KMS-11 (cell line): ENCODE results near the gene KAT8.
"Not testable (repeated sequence)": the region's sequence is repeated elsewhere in the genome, so short reads cannot be mapped to it uniquely, and the experiment has no call there.

Experiments
- H2AFZ ChIP-seq: fragments of 200-600 bp; sonication (generic); 2 replicates; pipeline ENCODE4 v1.6.1; 2016; ENCODE audit warnings: antibody characterized with exemption, mixed run types, low read depth
- H3K27ac ChIP-seq: fragments of 200-600 bp; sonication (generic); 2 replicates; pipeline ENCODE4 v1.6.1; 2016; ENCODE audit warnings: mild to moderate bottlenecking, mixed run types
- H3K27me3 ChIP-seq: fragments of 200-600 bp; sonication (generic); 2 replicates; pipeline ENCODE4 v1.6.1; 2017; ENCODE audit warnings: mild to moderate bottlenecking, low read depth, mixed run types, moderate library complexity; ENCODE audit not compliant: insufficient read depth
- H3K36me3 ChIP-seq: fragments of 200-600 bp; sonication (generic); 2 replicates; pipeline ENCODE4 v1.6.1; 2017; ENCODE audit warnings: mild to moderate bottlenecking, mixed run types; ENCODE audit not compliant: insufficient read depth
- H3K4me1 ChIP-seq: fragments of 200-600 bp; sonication (generic); 2 replicates; pipeline ENCODE4 v1.6.1; 2016; ENCODE audit warnings: mild to moderate bottlenecking, low read depth, mixed run types; ENCODE audit not compliant: poor library complexity, severe bottlenecking
- H3K4me2 ChIP-seq: fragments of 200-600 bp; sonication (generic); 2 replicates; pipeline ENCODE4 v1.7.0; 2016; ENCODE audit warnings: mild to moderate bottlenecking, mixed run types
- H3K4me3 ChIP-seq: fragments of 200-600 bp; sonication (generic); IDR thresholded peaks from 2 replicates; pipeline ENCODE4 v1.6.1; 2017; ENCODE audit warnings: low read depth, low read length, mixed read lengths; ENCODE audit not compliant: insufficient read depth
- H3K79me2 ChIP-seq: fragments of 200-600 bp; sonication (generic); 2 replicates; pipeline ENCODE4 v1.6.1; 2016; ENCODE audit warnings: low read depth, mixed run types; ENCODE audit not compliant: insufficient read depth
- H3K9ac ChIP-seq: fragments of 200-600 bp; sonication (generic); 2 replicates; pipeline ENCODE4 v1.6.1; 2016; ENCODE audit warnings: mild to moderate bottlenecking, mixed run types
- H4K20me1 ChIP-seq: fragments of 200-600 bp; sonication (generic); 2 replicates; pipeline ENCODE4 v1.6.1; 2016; ENCODE audit warnings: mild to moderate bottlenecking, mixed run types; ENCODE audit not compliant: insufficient read depth
- TF ChIP-seq, protein P1 (sequence below): fragments of 200-600 bp; sonication (generic); conservative IDR thresholded peaks from 2 replicates; pipeline ENCODE4 v1.6.1; 2017; ENCODE audit warnings: low read depth, mild to moderate bottlenecking, antibody characterized with exemption, low read length, moderate library complexity, mixed read lengths

KAT8 gene

GRCh38 chr16:31142109-31143010 is 24.9 kb downstream of the KAT8 start:
- Histone ChIP-seq H3K27me3 (no peaks in the 10 kb centered on the region; the same call in 1 of the 2 replicates), H3K79me2 (no peaks in the 10 kb centered on the region), H3K36me3 (no peaks in the 10 kb centered on the region), H3K9ac (peak overlapping the region; percentile 58; the same call in 1 of the 2 replicates), H3K4me3 (no peak overlapping the region), H3K4me2 (peak overlapping the region; percentile 85), H2AFZ (peak overlapping the region; percentile 98), H4K20me1 (no peaks in the 10 kb centered on the region), H3K4me1 (peaks cover 19% of the 10 kb centered on the region), H3K27ac (peak overlapping the region; percentile 35)
- TF ChIP-seq, protein P1, sequence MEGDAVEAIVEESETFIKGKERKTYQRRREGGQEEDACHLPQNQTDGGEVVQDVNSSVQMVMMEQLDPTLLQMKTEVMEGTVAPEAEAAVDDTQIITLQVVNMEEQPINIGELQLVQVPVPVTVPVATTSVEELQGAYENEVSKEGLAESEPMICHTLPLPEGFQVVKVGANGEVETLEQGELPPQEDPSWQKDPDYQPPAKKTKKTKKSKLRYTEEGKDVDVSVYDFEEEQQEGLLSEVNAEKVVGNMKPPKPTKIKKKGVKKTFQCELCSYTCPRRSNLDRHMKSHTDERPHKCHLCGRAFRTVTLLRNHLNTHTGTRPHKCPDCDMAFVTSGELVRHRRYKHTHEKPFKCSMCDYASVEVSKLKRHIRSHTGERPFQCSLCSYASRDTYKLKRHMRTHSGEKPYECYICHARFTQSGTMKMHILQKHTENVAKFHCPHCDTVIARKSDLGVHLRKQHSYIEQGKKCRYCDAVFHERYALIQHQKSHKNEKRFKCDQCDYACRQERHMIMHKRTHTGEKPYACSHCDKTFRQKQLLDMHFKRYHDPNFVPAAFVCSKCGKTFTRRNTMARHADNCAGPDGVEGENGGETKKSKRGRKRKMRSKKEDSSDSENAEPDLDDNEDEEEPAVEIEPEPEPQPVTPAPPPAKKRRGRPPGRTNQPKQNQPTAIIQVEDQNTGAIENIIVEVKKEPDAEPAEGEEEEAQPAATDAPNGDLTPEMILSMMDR, result peak; percentile 88

DNA sequence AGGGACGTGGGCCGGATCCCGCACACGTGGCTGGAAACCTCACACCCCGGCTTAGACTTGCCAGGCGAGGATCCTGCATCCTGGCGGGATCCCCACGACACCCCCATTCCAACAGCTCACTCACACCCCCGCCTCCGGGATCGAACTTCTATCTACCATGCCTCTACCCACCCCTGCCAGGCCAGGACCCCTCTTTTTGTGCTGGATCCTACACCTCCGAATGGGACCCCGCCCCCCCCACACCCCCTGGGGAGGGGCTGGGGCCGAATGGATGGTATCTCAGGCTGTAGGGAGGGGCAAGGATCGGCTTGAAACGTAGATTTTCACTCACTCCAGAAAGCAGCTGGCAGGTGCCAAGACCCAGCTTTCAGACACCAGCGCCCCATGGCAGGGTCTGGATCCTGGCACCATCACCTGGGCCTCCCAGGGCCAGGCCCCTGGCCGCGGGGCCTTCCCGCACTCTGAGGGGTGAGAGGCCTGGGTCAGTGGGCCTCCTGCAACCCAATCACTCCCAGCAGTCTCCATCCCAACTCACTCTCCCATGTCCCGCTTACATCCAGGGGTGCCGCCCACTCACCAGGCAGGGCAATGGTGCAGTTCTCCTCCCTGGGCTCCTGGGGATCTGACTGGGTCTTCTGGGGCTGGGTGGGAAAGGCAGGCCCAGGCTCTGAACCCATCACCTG is 25.7 kb downstream of the KAT8 start:
- Histone ChIP-seq H3K4me2 (peak overlapping the region; percentile 77), H3K27me3 (no peaks in the 10 kb centered on the region; the same call in 1 of the 2 replicates), H2AFZ (peak overlapping the region; percentile 98), H3K4me1 (peaks cover 19% of the 10 kb centered on the region), H3K4me3 (no peak overlapping the region), H3K79me2 (no peaks in the 10 kb centered on the region), H3K27ac (no peak overlapping the region), H4K20me1 (no peaks in the 10 kb centered on the region), H3K36me3 (no peaks in the 10 kb centered on the region), H3K9ac (peak overlapping the region; percentile 58; the same call in 1 of the 2 replicates)
- TF ChIP-seq, protein P1, result no peak

GRCh38 chr16:31143694-31144148 is 26.3 kb downstream of the KAT8 start:
- no peak overlapping the region for H3K4me3 ChIP-seq
- no peaks in the 10 kb centered on the region for H4K20me1 ChIP-seq
- no peak overlapping the region for H3K27ac ChIP-seq
- no peak overlapping the region for H3K4me2 ChIP-seq
- H3K9ac ChIP-seq, result no peak overlapping the region
- H2AFZ ChIP-seq, result no peak overlapping the region
- H3K27me3 ChIP-seq, result no peaks in the 10 kb centered on the region; the same call in 1 of the 2 replicates
- no peaks in the 10 kb centered on the region for H3K79me2 ChIP-seq
- TF ChIP-seq, protein P1, result no peak
- peaks cover 19% of the 10 kb centered on the region for H3K4me1 ChIP-seq
- H3K36me3 ChIP-seq, result no peaks in the 10 kb centered on the region

GRCh38 chr16:31144418-31144817 is 27.0 kb downstream of the KAT8 start:
- not testable (repeated sequence) for H3K4me3 ChIP-seq, H3K79me2 ChIP-seq, H3K36me3 ChIP-seq, H3K27me3 ChIP-seq, H4K20me1 ChIP-seq, H3K27ac ChIP-seq, H3K4me2 ChIP-seq, H2AFZ ChIP-seq, H3K9ac ChIP-seq
- peaks cover 19% of the 10 kb centered on the region for H3K4me1 ChIP-seq
